ENCODE results near the gene RNF138. TPM values are rescaled to one million over a fixed set of nuclear protein-coding genes. Genes with fewer than 3 reads are reported as not detected.
A peak's percentile ranks its signal among the peaks of the same experiment; 100 is the strongest.

RNF138 gene
- polyA plus RNA-seq = 10 to 100 TPM; 33.3 to 42.8 (median 38.2) TPM

- DNase-seq = peak; percentile 92 to 93 (median 92)
- Mint-ChIP-seq H3K27ac (peak within 1 kb of the TSS; percentile 87 to 99 (median 97)), H3K36me3 (peaks cover 5 to 15% (median 8%) of the 10 kb centered on the region in 3 donors), H3K27me3 (ENCODE audit: low read depth in 3 of 3) (peaks cover 15 to 32% (median 28%) of the 10 kb centered on the region in 3 donors), H3K4me3 (peak within 1 kb of the TSS; percentile 93 to 97 (median 95)), H3K9me3 (no peaks in the 10 kb centered on the region), H3K4me1 (peaks cover 45 to 61% of the 10 kb centered on the region in 2 donors)
Observed at GRCh38 chr18:32091724-32092421, at the start of gene RNF138. Gene RNF138 (plus strand): TSS chr18:32091874. CDS start chr18:32092777, 903 bp downstream.

GRCh38 chr18:32042337-32042736, 49.3 kb upstream of the RNF138 start:
- Mint-ChIP-seq H3K4me3 (peak overlapping the region; percentile 54 to 87 (median 74)), H3K9me3 (no peaks in the 10 kb centered on the region), H3K27me3 (ENCODE audit: low read depth in 3 of 3) (peaks cover 9 to 22% (median 20%) of the 10 kb centered on the region in 3 donors), H3K4me1 (peaks cover 81 to 89% of the 10 kb centered on the region in 2 donors), H3K27ac (peak overlapping the region; percentile 86 to 96 (median 92)), H3K36me3 (peaks cover 27 to 46% (median 41%) of the 10 kb centered on the region in 3 donors)
- no peak for DNase-seq

DNA sequence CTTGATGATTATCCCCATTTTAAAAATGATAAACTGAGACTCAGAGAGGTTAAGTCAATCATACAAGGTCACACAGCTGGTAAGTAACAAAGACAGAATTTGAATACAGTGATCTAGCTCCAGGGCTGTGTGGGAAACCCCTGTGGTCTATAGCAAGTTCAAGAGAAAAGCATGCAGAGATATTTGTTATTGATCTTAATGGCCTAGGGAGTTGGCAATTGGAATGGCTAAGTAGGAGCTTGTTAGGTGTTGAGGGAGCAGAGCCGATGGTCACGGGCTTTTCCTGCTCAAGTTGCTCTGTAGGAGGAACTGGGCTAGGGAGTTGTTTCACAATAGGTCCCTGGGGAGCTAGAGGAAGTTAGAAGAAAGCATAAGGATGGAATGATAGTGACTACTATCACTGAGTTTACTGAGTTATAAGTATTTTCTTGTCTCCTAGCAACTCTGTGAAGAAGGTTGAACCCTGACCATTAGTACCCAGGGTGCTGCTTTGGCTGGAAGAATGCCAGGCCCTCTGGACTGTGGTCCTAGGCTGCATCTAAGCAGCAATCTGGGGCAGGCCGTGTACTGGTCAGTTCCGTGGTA, 43.1 kb upstream of the RNF138 start:
- no peaks in the 10 kb centered on the region for H3K9me3 Mint-ChIP-seq
- peak overlapping the region; percentile 85 to 94 (median 90) for H3K27ac Mint-ChIP-seq
- no peak for DNase-seq
- peaks cover 74 to 84% of the 10 kb centered on the region in 2 donors for H3K4me1 Mint-ChIP-seq
- peak overlapping the region; percentile 68 to 77 (median 71) for H3K4me3 Mint-ChIP-seq
- peaks cover 14 to 25% (median 20%) of the 10 kb centered on the region in 3 donors for H3K36me3 Mint-ChIP-seq
- H3K27me3 Mint-ChIP-seq (ENCODE audit: low read depth in 3 of 3) = peaks cover 13 to 16% (median 15%) of the 10 kb centered on the region in 3 donors

DNA sequence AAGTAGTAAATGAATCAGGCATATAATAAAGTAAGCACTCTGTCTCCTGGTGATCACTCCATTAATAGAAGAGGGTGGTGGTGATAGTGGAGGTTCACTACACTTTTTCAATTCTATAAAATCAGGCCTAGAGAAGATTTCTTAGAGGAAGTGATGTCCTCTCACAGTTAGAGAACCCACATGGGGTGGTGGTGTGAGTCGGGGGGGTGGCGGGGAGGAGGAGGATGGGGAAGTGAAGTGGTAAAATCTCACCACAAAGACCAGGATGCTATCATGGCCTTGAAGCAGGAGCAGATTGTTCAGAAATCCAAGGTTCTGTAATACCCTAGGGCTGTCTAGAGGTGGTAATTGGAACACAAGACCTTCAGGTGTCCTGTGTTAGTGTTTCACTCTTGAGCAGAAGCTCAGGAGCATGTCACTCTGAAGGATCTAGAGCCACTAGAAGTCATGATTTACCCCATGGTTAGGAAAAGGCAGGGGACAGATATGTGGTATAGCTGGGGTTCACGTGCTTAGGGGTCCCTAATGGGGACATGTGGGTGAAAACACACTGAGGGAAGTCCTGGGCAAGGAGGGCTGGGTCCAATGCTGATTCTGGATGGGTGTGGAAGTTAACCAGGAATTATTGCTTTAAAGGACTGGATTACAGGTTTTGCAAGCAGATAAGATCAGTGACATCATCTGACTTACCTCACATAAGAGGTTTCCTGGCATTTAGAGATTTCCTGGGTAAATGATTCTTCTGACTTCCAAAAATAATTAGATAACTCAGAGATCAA, 42.1 kb upstream of the RNF138 start:
- Mint-ChIP-seq H3K27ac (peak overlapping the region; percentile 85 to 94 (median 90)), H3K4me1 (peaks cover 76 to 88% of the 10 kb centered on the region in 2 donors), H3K4me3 (peak overlapping the region; percentile 68 to 77 (median 71)), H3K9me3 (no peaks in the 10 kb centered on the region), H3K27me3 (ENCODE audit: low read depth in 3 of 3) (peaks cover 13 to 16% (median 15%) of the 10 kb centered on the region in 3 donors), H3K36me3 (peaks cover 14 to 27% (median 23%) of the 10 kb centered on the region in 3 donors)
- DNase-seq = peak; percentile 59 to 70 (median 69)

GRCh38 chr18:32056613-32057358, 34.9 kb upstream of the RNF138 start:
- H3K36me3 Mint-ChIP-seq = peaks cover 10 to 26% (median 20%) of the 10 kb centered on the region in 3 donors
- peaks cover 9 to 10% (median 9%) of the 10 kb centered on the region in 3 donors for H3K27me3 Mint-ChIP-seq (ENCODE audit: low read depth in 3 of 3)
- no peak for DNase-seq
- H3K4me3 Mint-ChIP-seq = peak overlapping the region in 2 of 5 donors; percentile 11 to 23
- peak overlapping the region; percentile 22 to 78 (median 72) for H3K27ac Mint-ChIP-seq
- H3K4me1 Mint-ChIP-seq = peaks cover 77 to 94% of the 10 kb centered on the region in 2 donors
- no peaks in the 10 kb centered on the region for H3K9me3 Mint-ChIP-seq

- Mint-ChIP-seq H3K27me3 (ENCODE audit: low read depth in 3 of 3) (peaks cover 5 to 10% (median 9%) of the 10 kb centered on the region in 3 donors), H3K9me3 (no peaks in the 10 kb centered on the region), H3K4me1 (peaks cover 72 to 94% of the 10 kb centered on the region in 2 donors), H3K4me3 (peak overlapping the region in 1 of 5 donors; percentile 7), H3K36me3 (peaks cover 10 to 26% (median 17%) of the 10 kb centered on the region in 3 donors), H3K27ac (peak overlapping the region; percentile 50 to 78 (median 56))
- DNase-seq = no peak
Observed at GRCh38 chr18:32057624-32058165, 34.0 kb upstream of the RNF138 start.

DNA sequence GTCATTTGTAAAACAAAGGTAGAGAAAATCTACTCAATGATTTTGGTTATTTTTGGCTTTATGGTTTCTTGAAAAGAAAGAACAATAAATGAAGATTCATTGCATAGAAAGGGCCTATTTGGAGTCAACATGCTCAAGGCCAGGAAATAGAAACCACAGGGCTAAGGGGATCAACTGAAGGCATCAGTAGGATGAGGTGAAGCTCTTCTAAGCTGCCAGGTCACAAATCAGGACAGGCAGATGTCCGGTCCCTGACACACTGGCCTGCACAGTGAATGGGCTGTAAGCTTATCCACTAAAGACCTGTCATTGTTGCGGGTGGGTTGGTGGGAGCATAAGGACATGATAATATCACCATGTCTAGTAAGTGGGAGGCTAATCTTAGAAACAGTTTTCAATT, 31.6 kb upstream of the RNF138 start:
- no peak for DNase-seq
- Mint-ChIP-seq H3K27ac (peak overlapping the region; percentile 34 to 89 (median 78)), H3K36me3 (peaks cover 7 to 23% (median 17%) of the 10 kb centered on the region in 3 donors), H3K4me3 (no peak overlapping the region), H3K27me3 (ENCODE audit: low read depth in 3 of 3) (peaks cover 3 to 10% (median 5%) of the 10 kb centered on the region in 3 donors), H3K4me1 (peaks cover 65 to 80% of the 10 kb centered on the region in 2 donors), H3K9me3 (no peaks in the 10 kb centered on the region)

GRCh38 chr18:32067375-32068167, 24.1 kb upstream of the RNF138 start:
- peaks cover 26 to 46% of the 10 kb centered on the region in 2 donors for H3K4me1 Mint-ChIP-seq
- DNase-seq = no peak
- peaks cover 7 to 32% (median 7%) of the 10 kb centered on the region in 3 donors for H3K36me3 Mint-ChIP-seq
- H3K9me3 Mint-ChIP-seq = no peaks in the 10 kb centered on the region
- H3K27ac Mint-ChIP-seq = peak overlapping the region; percentile 27 to 53 (median 42)
- peaks cover 0 to 1% (median 0%) of the 10 kb centered on the region in 3 donors for H3K27me3 Mint-ChIP-seq (ENCODE audit: low read depth in 3 of 3)
- no peak overlapping the region for H3K4me3 Mint-ChIP-seq

GRCh38 chr18:32072321-32072720, 19.4 kb upstream of the RNF138 start:
- Mint-ChIP-seq H3K36me3 (peaks cover 12 to 41% (median 18%) of the 10 kb centered on the region in 3 donors), H3K4me3 (no peak overlapping the region), H3K4me1 (peaks cover 26 to 63% of the 10 kb centered on the region in 2 donors), H3K9me3 (no peaks in the 10 kb centered on the region), H3K27ac (peak overlapping the region; percentile 41 to 81 (median 68)), H3K27me3 (ENCODE audit: low read depth in 3 of 3) (peaks cover 0 to 1% (median 0%) of the 10 kb centered on the region in 3 donors)
- peak in 2 of 3 donors; percentile 44 to 51 for DNase-seq

DNA sequence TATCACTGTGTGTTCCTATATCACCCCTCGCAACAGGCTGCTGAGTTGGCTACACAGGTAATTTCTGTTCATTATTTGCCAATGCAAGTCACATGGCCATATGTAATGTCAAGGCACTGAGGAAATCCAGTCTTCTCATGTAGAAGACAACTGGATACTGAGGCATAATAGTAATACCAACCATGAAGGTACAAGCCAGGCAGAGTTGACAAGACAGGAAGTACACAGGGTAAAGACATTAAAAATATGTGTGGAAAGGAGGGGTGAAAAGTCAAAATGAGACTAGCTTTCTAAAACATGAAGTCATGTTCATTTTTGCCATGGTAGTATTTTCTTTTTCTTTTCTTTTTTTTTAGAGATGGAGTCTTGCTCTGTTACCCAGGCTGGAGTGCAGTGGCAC, 17.5 kb upstream of the RNF138 start:
- H3K36me3 Mint-ChIP-seq = peaks cover 5 to 28% (median 11%) of the 10 kb centered on the region in 3 donors
- H3K27me3 Mint-ChIP-seq (ENCODE audit: low read depth in 3 of 3) = peaks cover 0 to 1% (median 0%) of the 10 kb centered on the region in 3 donors
- peak overlapping the region in 5 of 6 donors; percentile 16 to 74 (median 59) for H3K27ac Mint-ChIP-seq
- no peaks in the 10 kb centered on the region for H3K9me3 Mint-ChIP-seq
- H3K4me3 Mint-ChIP-seq = no peak overlapping the region
- DNase-seq = no peak
- peaks cover 21 to 51% of the 10 kb centered on the region in 2 donors for H3K4me1 Mint-ChIP-seq

DNA sequence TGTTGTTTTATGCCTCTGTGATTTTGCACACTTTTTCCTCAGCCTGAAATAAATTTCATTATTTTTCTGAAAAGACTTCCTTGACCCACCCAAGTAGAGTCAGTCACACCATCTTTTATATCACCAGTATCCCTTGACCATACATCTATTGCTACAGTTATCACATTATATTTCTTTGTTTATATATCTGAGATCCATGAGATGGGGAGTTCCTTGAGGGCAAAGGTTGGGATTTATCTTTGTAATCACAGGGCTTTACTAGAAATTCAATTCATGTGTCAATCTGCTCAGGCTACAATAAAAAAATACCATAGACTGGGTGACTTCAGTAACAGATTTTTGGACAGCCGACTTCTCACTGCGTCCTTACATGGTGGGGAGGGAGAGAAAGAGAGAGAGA, 12.8 kb upstream of the RNF138 start:
- H3K9me3 Mint-ChIP-seq = no peaks in the 10 kb centered on the region
- H3K27me3 Mint-ChIP-seq (ENCODE audit: low read depth in 3 of 3) = peaks cover 0 to 2% (median 0%) of the 10 kb centered on the region in 3 donors
- peaks cover 23 to 41% of the 10 kb centered on the region in 2 donors for H3K4me1 Mint-ChIP-seq
- H3K27ac Mint-ChIP-seq = peak overlapping the region in 4 of 6 donors; percentile 27 to 89 (median 67)
- DNase-seq = no peak
- peaks cover 5 to 17% (median 16%) of the 10 kb centered on the region in 3 donors for H3K36me3 Mint-ChIP-seq
- no peak overlapping the region for H3K4me3 Mint-ChIP-seq

- Mint-ChIP-seq H3K9me3 (peaks cover 0 to 6% (median 0%) of the 10 kb centered on the region in 6 donors), H3K27me3 (ENCODE audit: low read depth in 3 of 3) (peaks cover 11 to 22% (median 17%) of the 10 kb centered on the region in 3 donors), H3K4me3 (no peak overlapping the region), H3K4me1 (peaks cover 36 to 46% of the 10 kb centered on the region in 2 donors), H3K36me3 (peaks cover 4 to 6% (median 6%) of the 10 kb centered on the region in 3 donors), H3K27ac (peak overlapping the region in 2 of 6 donors; percentile 3 to 47)
- no peak for DNase-seq
Observed at GRCh38 chr18:32081881-32082280, 9.8 kb upstream of the RNF138 start.

Data from immature natural killer cell (primary cell).